ENCODE results near the gene LRRC46.

LRRC46 gene, protein sequence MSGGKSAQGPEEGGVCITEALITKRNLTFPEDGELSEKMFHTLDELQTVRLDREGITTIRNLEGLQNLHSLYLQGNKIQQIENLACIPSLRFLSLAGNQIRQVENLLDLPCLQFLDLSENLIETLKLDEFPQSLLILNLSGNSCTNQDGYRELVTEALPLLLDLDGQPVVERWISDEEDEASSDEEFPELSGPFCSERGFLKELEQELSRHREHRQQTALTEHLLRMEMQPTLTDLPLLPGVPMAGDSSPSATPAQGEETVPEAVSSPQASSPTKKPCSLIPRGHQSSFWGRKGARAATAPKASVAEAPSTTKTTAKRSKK

DNA sequence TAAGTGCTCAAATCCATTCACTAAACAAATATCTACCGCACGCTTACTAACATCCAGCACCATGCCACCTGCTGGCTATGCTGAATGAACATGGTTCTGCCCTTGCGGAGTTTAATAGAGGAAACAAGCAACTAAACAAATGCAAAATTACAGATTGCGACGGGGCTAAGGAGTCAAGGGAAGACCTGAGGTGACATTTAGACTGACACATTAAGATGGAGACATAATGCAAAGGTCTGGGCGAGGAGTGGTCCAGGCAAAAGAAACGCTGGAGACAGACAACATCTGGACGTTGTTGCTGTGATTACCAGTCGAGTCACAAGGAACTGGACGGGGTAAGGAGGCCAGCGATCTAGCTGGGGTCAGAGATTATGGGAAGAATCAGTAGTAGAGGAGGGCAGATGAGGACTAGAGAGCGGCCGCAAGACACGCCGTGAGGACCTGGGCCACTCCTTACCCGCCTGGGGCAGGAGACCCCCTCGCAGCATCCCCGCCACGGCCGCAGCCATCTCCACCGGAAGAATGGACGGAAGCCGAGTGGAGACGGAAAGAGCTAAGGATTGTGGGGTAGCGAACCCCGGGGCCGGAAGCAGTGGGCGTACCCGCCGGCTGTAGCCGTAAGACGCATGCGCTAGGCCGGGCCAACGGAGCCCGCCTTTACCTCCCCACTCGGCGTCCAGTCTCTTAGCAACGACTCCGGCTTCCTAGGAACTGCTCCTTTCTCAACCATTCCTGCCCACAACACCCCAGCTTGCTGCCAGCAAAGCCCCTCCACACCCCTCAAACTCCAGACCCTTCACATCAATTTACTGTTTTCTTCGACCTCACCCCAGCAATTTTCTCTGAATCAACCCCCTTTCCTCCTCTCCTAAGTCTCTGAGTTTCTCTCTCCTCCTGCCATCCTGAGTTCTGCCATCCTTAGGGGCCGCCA lies at the start of gene LRRC46, which contains the start of gene MRPL10:
LRRC46 (plus strand) TSS at position 668 of the 931 bp plus-strand sequence. CDS start 320 bp downstream, outside the sequence.
MRPL10 (minus strand) TSS at position 539 of the 931 bp plus-strand sequence; CDS start at position 509, 30 bp downstream.
- peak; percentile 91 to 94 for DNase-seq

DNA sequence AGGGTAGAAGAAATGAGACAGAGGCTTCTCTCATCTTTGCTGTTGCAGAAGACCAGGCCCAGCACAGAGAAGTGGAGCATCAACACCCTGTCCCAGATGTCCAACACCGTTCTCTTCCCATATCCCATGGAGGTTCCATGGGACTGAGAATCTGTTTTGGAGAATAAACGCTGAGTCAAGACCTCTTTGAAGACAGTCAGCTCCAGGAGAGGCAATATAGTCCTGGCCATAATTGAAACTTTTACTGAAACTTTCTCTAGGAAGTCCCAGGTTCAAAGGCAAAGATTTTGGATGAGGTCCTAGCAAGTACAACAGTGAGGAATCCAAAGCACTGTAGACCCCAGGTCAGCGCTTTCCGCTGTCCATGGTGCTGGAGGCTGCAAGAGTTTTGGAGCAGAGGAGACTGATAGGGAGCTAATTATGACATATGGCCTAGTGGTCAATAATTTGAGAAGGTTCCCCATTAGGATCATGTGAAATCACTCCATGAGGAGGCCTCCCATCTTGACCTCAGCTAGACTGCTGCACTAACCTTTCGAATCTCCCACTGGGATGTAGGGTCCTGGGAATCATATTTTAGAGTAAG lies 45.8 kb upstream of the LRRC46 start:
- DNase-seq = peak in 1 of 2 donors; percentile 19

DNA sequence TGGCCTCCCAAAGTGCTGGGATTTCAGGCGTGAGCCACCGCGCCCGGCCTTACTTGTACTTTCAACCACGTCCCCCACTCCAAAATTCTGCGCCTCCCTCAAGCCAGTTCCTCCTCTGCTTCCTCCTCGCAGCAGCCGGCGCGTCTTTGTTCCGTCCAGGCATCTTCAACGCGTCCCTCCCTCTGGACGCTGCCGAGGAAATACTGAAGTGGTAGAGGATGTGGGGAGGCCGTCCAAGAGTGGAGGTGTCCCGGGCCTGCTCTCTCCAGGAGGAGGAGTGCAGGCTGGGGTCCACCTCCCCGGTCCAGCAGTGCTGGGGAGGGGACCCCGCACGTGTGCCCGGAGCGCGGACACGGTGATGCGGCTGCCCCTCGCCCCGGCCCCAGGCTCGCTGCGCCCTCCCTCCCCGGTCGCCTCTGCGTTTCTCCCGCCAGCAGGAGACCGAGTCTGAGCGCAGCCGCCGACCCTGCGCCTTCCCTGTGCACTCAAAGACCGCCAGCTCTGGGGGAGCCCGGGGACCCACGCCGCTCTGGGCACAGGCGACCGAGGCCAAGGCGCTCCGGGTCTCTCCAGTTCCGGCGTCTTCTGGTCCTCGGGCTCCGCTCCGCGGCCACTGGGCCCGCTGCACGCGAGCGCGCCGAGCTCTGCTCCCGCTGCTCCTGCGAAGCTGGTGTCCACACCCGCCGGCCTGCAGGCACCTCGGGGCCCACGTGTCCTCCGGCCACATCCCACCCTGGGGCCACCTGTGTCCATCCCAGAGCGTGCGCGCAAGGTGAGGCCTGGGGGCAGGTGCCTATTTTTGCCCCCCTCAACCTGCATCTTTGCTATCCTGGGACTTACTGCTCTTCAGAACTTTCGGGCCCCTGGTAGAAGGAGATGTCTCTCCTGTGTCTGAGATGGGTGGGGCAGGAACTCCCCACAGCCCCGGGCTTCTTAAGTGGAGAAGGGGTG lies 41.6 kb upstream of the LRRC46 start:
- peak; percentile 40 to 63 for DNase-seq

DNA sequence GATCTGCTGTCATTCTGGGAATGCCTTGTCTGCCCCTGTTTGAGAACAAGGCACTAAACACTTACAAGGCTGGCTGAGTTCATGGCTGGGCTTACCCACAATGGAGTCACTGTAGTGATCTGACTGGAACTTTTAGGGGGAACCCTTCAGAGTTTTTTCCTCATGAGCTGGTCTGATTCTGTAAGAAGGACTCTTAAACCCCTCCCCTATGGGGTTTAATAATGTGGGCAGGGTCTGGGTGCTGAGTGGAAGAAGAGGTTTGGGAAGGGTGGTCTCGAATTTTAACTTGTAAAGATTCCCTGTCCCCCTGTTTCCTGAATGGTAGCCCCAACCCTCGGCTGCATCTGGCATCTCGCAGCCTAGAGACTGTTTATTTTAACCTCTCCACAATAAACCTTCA lies 40.4 kb upstream of the LRRC46 start:
- no peak for DNase-seq

DNA sequence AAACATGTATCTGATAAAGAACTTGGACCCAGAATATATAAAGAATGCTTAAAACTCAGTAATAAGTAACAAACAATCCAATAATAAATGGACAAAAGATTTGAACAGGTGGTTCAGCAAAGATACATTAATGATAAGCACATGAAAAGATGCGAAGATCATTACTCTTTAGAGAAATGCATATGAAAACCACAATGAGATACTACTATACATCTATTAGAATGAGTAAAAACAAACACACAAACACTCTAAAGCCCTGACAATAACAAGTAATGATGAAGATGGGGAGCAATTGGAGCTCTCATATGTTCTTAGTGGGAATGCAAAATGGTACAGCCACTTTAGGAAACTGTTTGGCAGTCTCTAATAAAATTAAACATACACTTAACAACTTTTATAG lies 39.0 kb upstream of the LRRC46 start:
- no peak for DNase-seq

DNA sequence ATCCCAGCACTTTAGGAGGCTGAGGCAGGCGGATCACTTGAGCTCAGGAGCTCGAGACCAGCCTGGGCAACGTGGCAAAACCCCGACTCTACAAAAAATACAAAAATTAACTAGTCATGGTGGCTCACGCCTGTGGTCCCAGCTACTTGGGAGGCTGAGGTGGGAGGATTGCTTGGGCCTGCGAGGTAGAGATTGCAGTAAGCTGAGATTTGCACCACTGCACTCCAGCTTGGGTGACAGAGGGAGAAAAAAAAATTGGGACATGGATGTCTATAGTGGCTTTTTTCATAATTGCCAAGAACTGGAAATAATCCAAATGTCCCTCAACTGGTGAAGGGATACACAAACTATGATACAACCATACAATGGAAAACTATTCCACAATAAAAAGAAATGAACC lies 38.5 kb upstream of the LRRC46 start:
- no peak for DNase-seq

DNA sequence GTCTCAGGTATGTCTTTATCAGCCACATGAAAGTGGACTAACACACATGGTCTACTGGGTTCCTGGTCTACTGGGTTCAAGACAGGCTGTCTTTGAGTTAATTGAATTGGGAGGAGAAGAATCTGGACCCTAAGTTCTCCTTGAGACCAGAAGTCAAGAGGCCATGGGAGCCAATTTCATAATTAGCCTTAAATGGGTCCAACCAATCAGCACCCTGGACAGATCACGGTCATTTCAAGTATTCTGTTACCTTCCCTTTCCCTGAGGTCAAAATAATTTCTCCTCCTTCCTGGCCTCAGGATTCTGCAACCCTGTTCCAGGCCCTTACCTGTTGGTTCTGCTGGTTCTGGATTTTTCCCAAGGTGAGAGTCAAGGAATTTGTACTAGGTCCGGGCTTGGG lies 33.7 kb upstream of the LRRC46 start:
- DNase-seq = no peak

DNA sequence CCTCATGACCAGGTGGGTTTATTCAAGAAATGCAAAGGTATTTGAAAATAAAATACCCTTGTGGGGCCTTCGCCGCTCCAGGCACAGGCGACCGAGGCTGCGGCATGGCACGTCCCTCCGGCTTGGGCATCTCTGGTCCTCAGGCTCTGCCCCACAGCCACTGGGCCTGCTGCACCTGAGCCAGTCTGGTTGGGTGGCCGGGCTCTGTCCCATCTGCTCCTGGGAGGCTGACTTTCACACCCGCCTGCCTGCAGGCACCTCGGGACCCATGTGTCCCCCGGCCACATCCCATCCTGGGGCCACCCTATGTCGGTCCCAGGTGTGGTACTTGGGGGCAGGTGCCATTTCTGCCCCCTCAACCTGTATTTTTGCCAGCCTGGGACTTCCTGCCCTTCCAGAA lies 30.8 kb upstream of the LRRC46 start:
- DNase-seq = no peak

DNA sequence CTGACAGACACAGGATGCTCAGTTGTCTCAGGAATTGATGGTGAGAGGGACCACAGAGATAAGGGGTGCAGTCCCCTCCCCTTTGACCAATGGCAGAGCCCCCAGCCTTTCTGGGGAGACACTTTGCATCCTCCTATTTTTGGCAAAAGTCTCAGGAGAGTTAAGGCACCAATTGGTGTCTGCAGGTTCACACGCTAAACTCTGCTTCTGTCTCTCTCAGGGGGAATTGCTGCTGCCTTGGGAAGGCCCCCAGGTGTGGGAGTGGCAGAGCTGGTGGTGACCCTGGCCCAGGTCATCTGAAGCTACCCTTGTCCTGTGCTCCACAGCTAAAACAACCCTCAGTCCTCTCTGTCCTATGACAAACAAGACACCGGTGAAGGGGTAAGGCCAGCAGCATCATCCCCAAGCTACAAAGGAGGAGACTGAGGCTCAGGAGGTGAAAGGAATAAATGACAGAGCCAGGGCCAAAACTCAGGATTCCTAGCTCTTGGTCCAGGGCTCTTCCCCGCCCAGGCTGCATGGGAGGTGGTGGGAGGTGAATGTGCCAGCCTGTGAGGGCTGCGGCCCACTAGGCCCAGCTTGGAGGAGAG lies 30.2 kb upstream of the LRRC46 start:
- DNase-seq = no peak

DNA sequence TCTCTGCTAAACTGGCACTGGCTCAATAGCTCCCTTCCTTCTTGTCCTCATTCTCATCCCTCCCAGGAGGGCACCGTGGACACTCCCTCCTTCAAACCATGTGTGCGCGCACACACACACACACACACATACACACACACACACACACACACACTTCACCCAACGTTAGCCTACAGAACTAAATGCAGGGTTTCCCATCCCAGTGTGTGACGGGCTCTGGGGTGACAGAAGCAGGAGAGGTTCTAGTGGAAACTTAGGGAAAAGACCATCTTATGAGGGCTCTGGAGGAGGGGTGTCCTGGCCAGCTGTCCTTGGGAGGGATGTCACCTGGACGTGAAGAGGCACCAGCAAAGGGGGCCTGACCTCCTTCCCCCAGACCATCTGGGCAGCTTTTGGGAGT lies 29.6 kb upstream of the LRRC46 start:
- no peak for DNase-seq

DNA sequence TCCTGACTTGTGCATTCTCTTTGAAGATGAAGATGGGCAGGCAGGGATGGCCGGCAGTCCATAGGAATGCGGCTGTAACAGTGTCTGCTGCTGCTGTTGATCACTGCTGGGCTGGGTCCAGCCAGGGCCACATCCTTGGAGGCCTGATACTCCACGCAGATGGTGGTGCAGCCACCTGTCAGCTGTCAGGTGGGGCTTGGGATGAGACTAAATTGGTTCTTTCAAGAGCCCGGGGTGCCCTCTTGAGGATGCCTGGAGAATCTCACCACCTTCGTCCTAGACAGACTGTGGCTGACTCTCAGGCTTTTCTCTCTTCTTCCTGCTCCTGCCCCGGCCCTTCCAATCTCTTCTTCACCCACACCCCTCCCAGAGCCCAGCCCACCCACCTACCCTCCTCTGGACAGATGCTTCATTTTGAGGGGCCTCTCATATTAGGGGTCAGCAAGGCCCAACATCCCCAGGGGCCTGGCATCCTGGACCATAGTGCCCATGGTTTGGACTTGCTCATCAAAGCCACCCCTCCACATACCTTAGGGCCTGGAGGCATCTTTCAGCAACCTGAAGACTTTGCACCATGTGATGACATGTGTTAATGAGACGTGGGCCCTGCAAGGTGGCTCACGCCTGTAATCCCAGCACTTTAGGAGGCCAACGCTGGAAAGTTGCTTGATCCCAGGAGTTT lies 29.0 kb upstream of the LRRC46 start:
- peak; percentile 40 to 69 for DNase-seq

DNA sequence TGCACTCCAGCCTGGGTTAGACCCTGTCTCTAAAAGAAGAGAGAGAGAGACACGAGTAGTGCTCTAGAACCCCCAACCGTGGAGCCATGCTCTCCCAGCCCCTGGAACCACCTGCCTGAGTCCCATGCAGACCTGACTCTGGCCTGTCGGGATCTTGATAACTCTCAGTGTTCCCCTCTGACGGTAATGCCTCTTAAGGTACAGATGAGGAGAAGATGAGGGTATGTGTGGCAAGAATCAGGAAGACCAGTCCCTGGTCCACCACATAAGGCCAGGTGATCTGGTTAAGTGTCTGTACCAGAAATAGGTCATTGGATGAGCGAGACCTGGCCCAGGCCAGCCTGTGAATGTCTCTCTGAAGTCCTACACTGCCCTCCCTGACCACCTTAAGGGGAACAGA lies 28.3 kb upstream of the LRRC46 start:
- no peak for DNase-seq

DNA sequence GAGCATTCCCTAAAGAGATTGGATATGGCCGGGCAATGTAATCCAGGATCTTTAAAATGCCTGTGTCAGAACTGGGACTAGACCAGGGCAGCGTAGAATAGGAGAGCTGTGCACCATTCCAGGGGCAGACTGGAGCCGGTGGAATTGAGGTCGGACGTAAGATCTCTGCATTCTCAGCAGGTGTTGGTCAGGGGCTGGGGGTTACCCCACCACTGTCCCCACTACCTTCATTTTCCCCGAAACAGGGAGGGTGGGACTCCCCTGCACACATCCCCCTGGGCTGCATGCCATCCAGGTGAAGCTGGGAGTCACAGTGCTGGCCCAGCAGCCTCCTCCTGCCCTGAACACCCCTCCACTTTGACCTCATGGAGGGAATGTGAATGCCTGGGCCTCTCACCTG lies 27.7 kb upstream of the LRRC46 start:
- DNase-seq = no peak

DNA sequence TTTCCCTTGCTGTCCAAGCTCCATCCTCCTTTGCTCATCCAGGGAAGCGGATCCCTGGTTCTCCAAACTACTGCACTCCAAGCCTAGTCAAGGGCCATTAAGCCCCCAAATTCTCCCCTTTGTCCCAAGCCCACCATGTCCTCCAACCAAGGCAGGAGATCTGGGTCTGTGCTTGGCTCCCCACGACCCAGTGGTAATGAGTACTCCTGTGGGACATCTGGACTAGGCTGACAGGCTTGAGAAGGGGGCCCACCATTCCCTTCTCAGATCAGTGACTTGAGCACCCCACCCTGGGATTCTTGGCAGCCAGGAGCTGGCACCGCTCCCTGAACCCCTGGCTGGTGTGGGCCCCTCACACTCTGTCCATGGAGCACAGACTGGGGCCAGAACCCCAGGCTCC lies 27.0 kb upstream of the LRRC46 start:
- DNase-seq = no peak

DNA sequence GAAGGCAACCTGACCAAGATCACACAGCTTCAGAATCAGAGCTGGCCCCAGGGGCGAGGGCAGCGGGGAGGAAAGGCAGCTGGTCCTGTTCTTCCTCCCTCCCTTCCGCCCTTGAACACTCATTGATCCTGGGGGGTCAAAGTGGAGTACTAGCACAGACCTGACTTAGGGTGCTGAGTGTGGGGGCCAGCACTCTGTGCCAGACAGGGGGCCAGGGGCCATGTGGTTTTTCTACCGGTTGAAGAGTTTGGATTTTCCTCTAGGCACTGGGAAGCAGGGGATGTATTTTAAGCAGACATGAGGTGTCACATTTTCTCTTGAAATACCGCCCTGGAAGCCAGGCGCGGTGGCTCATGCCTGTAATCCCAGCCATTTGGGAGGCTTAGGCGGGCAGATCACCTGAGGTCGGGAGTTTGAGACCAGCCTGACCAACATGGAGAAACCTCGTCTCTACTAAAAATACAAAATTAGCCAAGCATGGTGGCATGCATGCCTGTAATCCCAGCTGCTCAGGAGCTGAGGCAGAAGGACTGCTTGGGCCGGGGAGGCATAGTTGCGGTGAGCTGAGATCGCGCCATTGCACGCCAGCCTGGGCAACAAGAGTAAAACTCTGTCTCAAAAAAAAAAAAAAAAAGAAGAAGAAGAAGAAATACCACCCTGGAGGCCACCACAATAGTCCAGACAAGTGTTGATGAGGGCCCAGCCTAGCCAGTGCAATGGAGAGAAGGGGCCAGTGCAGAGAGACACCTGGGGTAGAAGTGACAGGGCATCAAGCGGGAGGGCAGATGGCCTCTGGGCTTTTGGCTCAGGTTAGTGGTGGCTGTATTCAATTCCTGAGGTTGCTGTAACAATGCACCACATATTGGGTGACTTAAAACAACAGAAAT lies 25.2 kb upstream of the LRRC46 start:
- no peak for DNase-seq

DNA sequence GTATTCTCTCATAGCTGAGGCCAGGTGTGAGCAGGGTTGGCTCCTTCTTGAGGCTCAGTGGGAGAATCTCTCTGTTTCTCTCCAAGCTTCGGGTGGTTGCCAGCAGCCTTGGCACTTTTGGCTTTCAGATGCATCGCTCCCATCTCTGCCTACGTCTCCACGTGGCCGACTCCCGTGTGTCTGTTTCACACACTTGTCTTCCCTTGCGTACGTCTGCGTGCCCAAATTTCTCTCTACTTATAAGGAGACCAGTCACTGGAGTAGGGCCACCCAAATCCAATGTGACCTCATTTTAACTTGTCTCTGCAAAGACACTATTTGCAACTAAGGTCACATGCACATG lies 24.6 kb upstream of the LRRC46 start:
- no peak for DNase-seq

DNA sequence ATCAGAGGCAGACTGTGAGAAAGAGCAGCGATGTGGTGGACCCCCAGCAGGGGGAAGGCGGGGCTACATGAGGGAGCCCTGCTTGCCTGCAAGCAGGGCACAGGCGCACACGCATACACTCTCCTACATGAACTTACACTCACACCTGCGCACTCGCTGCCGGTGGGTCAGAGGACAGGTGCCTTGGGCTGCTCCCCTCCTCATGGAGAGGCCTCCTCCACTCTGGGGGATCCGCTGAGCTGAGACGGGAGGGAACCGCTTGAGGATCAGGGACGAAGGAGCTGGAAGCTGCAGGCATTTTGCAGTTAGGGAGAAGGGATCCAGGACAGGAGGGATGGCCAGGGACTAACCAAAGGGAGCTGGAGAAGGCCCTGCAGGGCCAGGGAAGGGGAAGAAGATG lies 24.0 kb upstream of the LRRC46 start:
- DNase-seq = no peak

DNA sequence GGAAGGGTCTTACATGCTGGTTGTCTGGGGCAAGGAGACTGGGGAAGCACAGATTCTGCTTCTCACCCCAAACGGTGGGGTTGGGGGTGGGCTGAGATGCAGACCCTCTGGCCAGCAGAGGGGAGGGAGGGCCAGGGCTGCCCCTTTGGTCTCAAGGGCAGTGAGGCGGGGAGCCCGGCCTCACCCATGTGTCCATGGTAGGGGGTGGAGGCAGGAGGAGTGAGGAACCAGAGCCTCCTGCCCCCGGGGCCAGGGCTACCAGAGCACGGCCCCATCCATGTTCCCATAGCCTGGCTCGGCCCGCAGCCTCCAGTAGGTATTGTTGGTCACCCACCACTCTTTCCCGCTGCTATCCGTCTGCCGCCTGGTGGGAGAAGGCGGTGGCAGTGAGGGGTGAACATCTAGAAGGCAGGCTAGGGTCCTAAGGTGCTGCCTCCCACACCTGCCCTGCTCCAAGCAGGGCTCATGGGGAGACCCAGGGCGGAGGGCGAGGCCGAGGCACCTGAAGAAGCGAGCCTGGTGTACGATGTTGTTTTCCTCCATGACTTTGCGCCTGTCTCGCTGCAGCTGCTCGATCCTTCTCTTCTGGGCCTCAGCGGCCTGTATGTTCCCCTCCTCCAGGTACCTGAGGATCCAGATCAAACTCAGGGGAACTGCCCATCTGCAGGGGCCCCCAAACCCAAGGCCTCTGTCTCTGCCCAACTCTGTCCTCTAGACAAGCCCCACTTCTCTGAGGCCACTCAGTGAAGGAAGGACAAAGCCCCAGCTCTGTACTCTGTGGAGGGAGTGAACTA lies 23.2 kb upstream of the LRRC46 start:
- DNase-seq = no peak

DNA sequence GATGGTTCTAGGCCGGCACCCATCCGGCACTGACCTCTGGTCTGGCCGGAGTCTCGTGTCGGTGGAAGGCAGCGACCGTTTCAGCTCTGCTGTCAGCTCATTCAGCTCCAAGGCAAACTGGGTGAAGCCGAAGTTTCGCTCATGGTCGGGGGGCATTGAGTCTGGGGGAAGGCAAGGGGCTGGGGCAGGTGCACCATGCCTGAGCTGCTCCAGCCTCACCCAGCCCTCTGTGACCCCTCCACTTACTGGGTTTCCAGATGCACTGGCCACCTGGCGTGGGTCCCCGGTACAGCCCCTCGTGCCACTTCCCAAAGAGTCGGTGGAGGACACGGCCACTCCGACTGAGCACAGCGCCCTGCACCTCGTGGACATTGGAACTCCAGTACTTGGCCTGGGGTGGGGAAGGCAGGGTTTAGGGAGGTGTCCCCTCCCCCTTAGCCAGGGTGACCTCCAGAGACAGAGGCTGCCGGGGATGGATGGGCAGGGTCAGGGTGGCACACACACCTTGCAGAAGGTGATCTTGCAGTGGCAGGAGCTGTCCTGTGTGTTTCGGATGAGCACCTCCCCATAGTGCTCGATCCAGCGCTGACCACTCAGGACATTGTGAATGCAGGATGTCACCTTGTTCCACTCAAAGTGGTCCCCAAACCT lies 22.5 kb upstream of the LRRC46 start:
- no peak for DNase-seq

Measured in CD4-positive, alpha-beta T cell treated with Interferon alpha-2 for 1 hour (primary cell).